Ureter (tissue), 1 donor: ENCODE results near the gene KCTD13. TPM values are rescaled to one million over a fixed set of nuclear protein-coding genes. Genes with fewer than 3 reads are reported as not detected.
A peak's percentile ranks its signal among the peaks of the same experiment; 100 is the strongest.
"Not testable (repeated sequence)": the region's sequence is repeated elsewhere in the genome, so short reads cannot be mapped to it uniquely, and the experiment has no call there.

Experiments
- DNase-seq: peaks from one replicate; pipeline ENCODE4 v3.0.0-alpha.2; 2020; ENCODE audit warnings: low spot score
- total RNA-seq: library from RNA; stranded (reverse); gene quantifications from one replicate; pipeline ENCODE4 v1.2.4, GENCODE V29; 2023
- donor health status: DM: yes; HTN: yes; CAD: no.

The KCTD13 gene
- total RNA-seq, 1 donor from 2014 or later, result 33.6 TPM

GRCh38 chr16:29947897-29948296 lies 21.9 kb upstream of the KCTD13 start:
- no peak for DNase-seq

DNA sequence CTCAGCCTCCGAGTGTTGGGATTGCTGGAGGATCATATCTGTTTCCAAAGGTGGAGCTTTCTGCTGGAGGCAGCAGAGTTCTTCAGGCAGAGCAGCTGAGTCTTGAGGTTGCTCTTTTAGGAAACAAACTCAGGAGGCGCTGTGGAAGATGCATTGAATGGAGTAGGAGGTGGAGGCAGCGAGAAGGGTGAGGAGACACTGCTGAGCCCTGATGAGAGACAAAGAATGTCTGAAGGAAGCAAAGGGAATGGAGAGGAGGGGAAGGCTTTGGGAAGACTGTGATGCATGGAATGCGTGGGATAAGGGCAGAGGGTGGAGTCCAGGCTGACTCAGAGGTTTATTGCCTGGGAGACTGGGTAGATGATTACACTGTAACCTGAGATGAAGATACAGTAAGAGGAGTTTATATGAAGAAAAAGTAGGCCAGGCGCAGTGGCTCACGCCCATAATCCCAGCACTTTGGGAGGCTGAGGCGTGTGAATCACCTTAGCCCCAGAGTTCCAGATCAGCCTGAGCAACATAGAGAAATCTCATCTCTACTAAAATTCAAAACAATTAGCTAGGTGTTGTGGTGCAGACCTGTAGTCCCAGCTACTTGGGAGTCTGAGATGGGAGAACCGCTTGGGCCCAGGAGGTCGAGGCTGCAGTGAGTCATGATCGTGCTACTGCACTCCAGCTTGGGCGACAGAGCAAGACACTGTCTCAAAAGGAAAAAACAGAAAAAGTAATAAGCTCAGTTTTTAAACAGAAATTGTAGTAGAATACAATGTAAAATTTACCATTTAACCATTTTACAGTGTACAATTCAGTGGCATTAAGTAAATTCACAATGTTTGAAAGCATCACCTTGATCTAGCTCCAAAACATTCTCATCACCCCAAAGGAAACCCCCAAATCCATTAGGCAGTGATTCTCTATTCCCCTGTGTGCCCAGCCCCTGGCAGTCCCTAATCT lies 18.1 kb upstream of the KCTD13 start:
- peak; percentile 66 for DNase-seq

GRCh38 chr16:29940656-29941055 lies 14.6 kb upstream of the KCTD13 start:
- DNase-seq, result no peak

DNA sequence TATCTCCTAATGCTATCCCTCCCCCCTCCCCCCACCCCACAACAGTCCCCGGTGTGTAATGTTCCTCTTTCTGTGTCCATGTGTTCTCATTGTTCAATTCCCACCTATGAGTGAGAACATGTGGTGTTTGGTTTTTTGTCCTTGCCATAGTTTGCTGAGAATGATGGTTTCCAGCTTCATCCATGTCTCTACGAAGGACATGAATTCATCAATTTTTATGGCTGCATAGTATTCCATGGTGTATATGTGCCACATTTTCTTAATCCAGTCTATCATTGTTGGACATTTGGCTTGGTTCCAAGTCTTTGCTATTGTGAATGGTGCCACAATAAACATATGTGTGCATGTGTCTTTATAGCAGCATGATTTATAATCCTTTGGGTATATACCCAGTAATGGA lies 5.7 kb upstream of the KCTD13 start:
- DNase-seq, result not testable (repeated sequence)

DNA sequence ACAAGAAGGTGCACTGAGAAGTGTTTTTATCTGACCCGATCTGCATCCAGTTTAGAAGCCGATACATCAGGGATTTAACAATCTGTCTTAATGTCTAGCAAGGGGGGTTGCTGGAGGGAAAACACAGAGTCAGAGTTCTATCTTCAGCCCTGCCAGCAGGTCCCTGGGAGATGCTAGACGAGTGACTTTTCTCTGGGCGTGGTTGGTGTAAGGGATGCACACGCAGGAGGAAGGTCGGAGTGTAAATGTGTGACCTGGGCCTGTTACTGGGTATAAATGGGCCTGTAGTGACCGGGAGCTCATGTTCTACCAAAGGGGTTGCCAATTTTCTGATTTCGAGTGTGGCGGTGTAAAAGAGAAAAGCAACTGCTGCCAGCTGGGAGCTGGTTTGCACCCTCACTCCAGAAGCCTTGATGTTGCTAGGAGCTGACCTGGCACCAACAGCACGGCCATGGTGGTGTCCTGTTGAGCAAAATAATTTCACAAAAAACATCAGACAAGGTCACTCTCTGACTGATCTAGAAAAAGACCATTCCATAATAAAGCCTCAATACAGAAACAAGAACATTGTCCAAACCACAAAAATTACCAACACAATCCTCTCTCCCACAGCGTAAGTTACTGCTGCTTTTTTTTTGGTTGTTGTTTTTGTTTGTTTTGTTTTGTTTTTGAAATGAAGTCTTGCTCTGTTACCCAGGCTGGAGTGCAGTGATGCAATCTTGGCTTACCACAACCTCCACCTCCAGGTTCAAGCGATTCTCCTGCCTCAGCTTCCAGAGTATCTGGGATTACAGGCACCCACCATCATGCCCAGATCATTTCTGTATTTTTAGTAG lies 1.3 kb upstream of the KCTD13 start:
- DNase-seq, result no peak

GRCh38 chr16:29926711-29927052 lies 656 bp upstream of the KCTD13 start:
- no peak for DNase-seq

- no peak for DNase-seq
Measured at GRCh38 chr16:29925105-29925756, 795 bp downstream of the KCTD13 start.

- DNase-seq, result no peak
Measured at GRCh38 chr16:29922986-29923501, 3.0 kb downstream of the KCTD13 start.

- DNase-seq, result no peak
Measured at GRCh38 chr16:29922326-29922725, 3.7 kb downstream of the KCTD13 start.

DNA sequence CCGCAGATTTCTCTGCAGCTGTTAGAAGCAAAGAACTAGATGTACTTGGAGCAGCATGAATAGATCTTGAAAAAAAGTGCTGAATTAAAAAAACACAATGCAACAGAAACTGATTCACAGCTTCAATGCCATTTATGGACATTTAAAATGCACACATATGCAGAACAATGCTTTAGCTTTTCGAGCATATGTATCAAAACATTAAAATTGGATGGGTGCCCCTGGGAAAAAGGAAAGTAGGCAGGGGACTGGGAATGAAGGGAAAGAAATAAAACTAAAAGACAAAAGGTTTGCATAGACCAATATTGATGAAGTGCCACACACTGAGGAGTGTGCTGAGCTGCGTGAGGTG lies 5.0 kb downstream of the KCTD13 start:
- no peak for DNase-seq

GRCh38 chr16:29920288-29921033 lies 5.6 kb downstream of the KCTD13 start:
- no peak for DNase-seq

GRCh38 chr16:29916979-29917378 lies 9.0 kb downstream of the KCTD13 start:
- DNase-seq, result no peak

DNA sequence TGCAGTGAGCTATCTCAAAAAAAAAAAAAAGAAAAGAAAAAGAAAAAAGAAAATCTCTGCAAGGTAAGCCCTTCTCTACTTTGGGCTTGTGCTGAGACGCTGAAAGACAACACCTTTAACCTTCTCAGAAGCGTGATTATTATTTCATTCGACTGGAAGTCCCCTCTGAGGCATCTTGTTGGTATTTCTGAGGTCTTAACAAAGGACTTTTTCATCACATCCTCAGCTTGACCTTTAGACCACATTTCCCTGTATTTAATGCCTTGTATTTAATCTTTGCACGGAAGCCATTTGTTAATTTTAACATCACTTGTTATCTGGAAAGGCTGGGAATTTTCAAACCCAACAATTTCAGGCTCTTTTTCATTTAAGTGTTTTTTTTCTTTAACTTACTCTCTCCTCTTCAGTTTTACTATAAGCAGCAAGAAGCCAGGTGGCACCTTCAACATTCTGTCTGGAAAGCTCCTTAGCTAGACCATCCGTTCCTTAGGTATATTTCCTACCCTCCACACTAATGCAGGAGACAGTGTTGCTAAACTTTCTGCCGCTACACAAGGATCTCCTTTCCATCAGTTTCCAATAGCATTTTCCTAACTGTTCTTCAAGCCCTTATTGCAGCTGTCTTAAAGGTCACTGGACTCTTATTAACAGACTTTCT lies 10.3 kb downstream of the KCTD13 start:
- no peak for DNase-seq

DNA sequence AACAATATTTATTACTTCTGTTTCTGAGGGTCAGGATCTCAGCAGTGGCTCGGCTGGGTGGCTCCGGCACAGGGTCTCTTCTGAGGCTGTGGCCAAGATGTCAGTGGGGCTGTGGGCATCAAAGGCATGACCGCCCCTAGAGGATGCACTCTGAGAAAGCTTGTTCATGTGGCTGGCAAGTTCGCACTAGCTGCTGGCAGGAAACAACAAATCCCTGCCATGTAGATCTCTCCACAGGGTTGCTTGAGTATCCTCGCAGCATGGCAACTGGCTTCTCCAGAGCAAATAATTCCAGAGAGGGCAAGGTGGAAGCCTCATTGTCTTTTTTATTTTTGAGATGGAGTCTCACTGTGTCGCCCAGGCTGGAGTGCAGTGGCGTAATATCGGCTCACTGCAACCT lies 12.5 kb downstream of the KCTD13 start:
- no peak for DNase-seq

DNA sequence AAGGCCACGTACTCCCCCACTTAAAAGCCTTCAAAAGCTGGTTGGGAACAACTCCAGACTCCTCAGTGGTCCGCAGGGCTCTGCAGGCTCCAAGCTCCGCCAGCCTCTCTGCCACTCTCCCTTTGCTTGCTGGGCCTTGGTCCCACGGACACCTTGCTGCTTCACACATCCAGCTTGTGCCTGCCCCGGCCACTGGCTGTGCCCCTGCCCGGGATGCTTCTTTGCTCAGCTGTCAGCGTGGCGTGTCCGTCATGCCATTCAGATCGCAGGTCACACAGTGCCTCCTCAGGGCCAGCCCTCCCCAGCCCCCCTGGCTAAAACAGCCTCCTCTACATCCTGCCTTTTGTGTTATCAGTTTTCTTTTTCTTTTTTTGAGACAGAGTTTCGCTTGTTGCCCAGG lies 13.9 kb downstream of the KCTD13 start:
- no peak for DNase-seq

- no peak for DNase-seq
Measured at GRCh38 chr16:29911676-29912010, 14.4 kb downstream of the KCTD13 start.

DNA sequence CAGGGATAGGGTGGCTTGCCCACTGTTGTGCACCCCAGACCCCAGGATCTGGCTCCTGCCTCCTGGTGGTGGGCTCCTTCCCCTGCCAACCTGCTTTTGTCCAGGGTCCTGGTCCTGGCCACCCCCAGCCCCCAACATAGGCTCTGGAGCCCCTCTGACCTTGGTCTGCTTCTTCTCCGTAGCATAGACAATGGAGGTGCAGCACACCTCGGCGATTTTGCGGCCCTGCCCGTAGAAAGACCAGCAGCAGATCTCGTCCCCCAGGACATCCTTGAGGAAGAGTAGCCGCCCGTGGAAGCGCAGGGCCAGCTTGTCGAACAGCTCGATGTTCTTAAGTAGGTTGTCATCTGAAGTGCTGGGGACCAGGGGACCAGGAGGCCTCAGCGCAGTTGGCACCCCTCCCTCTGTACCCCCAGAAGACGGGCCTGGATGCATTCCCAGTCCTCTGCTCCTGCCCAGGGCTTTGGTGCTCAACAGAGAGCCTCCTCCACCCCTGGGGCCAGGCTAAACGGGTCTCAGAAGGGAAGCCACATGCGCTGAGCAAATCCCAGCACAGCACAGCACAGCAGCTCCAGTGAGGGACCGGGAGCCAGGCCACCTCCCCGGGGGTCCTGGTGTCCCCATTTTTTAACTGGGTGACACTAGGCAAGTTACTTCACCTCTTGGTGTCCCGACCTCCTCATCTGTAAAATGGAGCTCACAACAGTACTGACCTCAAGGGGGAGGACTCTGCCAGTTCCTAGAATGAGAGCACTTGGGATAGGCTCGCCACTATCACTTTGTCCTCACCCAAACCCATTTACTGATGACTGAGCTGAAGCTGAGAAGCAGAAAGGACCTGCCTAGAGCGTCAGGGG lies 15.0 kb downstream of the KCTD13 start:
- DNase-seq, result no peak

- not testable (repeated sequence) for DNase-seq
Measured at GRCh38 chr16:29909851-29910250, 16.2 kb downstream of the KCTD13 start.

DNA sequence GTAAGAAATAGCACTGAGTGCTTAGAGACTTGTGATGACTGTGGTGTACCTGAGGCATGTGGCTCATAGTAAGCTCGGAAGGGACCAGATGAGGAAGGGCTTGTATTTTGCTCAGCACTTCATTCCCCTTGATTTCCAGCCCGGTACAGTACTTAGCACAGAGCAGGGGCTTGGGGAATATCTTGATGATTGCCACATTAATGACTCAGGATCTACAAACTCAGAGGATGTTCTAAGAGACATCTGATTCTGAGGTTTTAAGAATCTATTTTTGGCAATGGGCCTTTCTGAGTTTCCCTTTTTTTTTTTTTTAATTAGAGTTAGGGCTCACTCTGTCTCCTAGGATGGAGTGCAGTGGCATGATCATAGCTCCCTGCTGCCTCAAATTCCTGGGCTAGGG lies 16.6 kb downstream of the KCTD13 start:
- no peak for DNase-seq

DNA sequence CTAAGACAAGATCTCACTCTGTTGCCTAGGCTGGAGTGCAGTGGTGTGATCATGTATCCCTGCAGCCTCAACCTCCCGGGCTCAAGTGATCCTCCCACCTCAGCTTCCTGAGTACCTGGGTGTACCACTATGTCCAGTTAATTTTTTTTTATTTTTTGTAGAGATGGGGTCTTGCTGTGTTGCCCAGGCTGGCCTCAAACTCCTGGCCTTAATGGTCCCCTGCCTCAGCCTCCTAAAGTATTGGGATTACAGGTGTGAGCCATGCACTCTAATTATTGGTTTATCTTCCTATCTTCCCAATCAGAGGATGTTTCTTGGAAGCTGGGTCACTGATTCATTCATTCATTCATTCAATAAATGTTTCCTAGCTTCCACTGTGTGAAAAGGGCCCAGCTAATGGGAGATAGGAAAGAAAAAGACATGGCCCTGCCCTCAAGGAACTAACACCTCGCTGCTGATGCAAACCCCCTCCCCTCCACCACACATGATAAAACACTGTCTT lies 17.3 kb downstream of the KCTD13 start:
- DNase-seq, result no peak
